ENCODE data around the gene NEFH. TPM values are rescaled to one million over a fixed set of nuclear protein-coding genes. Genes with fewer than 3 reads are reported as not detected.
"Not testable (repeated sequence)": the region's sequence is repeated elsewhere in the genome, so short reads cannot be mapped to it uniquely, and the experiment has no call there.

NEFH gene, protein sequence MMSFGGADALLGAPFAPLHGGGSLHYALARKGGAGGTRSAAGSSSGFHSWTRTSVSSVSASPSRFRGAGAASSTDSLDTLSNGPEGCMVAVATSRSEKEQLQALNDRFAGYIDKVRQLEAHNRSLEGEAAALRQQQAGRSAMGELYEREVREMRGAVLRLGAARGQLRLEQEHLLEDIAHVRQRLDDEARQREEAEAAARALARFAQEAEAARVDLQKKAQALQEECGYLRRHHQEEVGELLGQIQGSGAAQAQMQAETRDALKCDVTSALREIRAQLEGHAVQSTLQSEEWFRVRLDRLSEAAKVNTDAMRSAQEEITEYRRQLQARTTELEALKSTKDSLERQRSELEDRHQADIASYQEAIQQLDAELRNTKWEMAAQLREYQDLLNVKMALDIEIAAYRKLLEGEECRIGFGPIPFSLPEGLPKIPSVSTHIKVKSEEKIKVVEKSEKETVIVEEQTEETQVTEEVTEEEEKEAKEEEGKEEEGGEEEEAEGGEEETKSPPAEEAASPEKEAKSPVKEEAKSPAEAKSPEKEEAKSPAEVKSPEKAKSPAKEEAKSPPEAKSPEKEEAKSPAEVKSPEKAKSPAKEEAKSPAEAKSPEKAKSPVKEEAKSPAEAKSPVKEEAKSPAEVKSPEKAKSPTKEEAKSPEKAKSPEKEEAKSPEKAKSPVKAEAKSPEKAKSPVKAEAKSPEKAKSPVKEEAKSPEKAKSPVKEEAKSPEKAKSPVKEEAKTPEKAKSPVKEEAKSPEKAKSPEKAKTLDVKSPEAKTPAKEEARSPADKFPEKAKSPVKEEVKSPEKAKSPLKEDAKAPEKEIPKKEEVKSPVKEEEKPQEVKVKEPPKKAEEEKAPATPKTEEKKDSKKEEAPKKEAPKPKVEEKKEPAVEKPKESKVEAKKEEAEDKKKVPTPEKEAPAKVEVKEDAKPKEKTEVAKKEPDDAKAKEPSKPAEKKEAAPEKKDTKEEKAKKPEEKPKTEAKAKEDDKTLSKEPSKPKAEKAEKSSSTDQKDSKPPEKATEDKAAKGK
- not detected in 2 replicates for total RNA-seq (2014; rRNA removed; shearing (Covaris generic); ENCODE audit: low replicate concordance)

DNA sequence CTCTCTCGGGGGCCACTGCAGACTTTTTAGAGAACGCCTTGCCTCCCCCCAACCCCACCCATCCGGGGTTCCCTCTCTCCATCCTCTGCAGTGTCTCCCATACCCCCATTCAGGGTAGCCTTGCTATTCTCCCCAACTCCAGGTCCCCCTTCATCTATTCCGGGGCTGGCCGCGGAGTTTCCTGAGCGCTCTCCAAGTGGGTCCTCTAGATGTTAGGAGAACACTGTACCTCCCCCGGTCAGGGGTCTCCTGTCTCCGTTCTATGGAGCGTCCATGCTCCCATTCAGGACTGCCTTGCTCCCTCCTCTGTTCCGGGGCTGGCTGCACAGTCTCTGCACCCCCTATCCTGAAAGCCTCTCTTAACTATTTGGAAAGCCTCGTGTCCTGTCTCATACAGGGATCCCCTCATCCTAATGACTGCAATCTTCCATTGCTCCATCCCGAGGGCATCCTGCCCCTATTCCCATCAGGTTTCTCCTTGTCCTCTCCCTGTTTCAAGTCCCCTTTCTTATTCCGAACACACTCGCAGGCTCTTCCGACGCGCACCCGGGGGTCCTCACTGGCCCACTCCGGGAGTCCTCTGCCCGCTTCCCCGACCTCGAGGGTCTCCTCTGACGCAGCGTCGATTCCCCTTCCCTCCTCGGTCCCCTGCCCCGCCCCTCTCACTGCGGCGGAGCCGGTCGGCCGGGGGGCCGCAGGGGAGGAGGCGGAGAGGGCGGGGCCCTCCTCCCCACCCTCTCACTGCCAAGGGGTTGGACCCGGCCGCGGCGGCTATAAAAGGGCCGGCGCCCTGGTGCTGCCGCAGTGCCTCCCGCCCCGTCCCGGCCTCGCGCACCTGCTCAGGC lies at the start of gene NEFH:
TSS of gene NEFH (plus strand) at position 802 of the 845 bp plus-strand sequence. CDS start 45 bp downstream, outside the sequence.
- H3K27me3 ChIP-seq = peaks cover 36% of the 10 kb centered on the region
- no peaks in the 10 kb centered on the region for H3K36me3 ChIP-seq
- no peak for DNase-seq
- no peak within 1 kb of the TSS for H3K4me3 ChIP-seq
- H3K9me3 ChIP-seq = no peaks in the 10 kb centered on the region

DNA sequence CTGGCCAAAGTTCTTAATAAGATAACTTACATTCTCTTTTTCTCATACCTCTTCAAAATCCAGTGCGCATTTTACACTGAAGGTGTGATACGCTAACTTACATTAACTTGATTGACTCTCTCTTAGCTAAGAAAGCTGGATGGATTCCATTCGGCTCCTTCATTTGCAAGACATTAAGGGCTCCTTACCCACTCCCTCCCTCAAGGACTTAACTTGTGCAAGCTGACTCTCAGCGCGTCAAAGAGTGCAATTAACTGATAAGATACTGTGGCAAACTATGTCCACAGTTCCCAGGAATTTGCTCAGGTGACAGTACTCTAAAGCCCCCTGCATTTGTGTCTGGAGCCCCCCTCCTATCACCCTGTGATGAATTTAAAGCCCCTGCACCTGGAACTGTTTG lies 48.0 kb upstream of the NEFH start:
- no peak for DNase-seq
- H3K9me3 ChIP-seq = no peaks in the 10 kb centered on the region
- H3K36me3 ChIP-seq = no peaks in the 10 kb centered on the region
- peaks cover 41% of the 10 kb centered on the region for H3K27me3 ChIP-seq
- H3K4me3 ChIP-seq = no peak overlapping the region

DNA sequence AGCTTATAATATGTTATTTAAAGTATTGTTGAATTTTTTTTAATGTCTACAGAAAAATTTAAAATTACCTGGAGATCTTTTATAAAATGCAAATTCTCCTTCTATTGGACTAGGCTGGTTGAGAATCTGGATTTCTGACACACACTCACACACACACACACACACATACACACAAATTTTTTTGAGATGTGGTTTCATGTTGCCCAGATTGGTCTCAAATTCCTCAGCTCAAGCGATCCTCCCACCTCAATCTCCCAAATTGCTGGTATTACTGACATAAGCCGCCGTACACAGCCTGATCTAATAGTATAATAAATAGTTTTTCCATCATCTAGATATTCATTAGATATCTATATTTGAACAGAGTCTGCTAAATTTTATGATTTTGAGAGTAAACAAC lies 46.2 kb upstream of the NEFH start:
- H3K27me3 ChIP-seq = peaks cover 41% of the 10 kb centered on the region

DNA sequence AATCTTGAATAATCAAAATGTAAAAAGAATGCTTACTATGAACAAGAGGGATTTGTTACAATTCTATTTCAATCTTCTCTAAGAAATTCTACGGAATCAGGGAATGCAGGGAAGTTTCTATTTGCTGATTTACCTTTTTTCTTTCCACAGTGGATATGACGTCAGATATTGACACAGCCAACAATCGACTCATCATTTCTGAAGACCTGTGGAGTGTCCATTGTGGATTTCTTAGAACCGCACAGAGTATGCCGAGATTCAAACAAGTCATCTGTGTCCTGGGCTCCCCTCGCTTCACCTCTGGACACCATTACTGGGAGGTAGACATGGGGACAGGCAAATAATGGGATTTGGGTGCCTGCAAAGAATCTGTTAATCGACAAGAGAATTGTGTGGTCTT lies 45.7 kb upstream of the NEFH start:
- Histone ChIP-seq H3K9me3 (no peaks in the 10 kb centered on the region), H3K27me3 (peaks cover 41% of the 10 kb centered on the region), H3K4me3 (no peak overlapping the region)

More for the DNA sequence above, 46.2 kb upstream of the NEFH start:
- no peak for DNase-seq
- no peaks in the 10 kb centered on the region for H3K36me3 ChIP-seq
- no peaks in the 10 kb centered on the region for H3K9me3 ChIP-seq
- H3K4me3 ChIP-seq = no peak overlapping the region

DNA sequence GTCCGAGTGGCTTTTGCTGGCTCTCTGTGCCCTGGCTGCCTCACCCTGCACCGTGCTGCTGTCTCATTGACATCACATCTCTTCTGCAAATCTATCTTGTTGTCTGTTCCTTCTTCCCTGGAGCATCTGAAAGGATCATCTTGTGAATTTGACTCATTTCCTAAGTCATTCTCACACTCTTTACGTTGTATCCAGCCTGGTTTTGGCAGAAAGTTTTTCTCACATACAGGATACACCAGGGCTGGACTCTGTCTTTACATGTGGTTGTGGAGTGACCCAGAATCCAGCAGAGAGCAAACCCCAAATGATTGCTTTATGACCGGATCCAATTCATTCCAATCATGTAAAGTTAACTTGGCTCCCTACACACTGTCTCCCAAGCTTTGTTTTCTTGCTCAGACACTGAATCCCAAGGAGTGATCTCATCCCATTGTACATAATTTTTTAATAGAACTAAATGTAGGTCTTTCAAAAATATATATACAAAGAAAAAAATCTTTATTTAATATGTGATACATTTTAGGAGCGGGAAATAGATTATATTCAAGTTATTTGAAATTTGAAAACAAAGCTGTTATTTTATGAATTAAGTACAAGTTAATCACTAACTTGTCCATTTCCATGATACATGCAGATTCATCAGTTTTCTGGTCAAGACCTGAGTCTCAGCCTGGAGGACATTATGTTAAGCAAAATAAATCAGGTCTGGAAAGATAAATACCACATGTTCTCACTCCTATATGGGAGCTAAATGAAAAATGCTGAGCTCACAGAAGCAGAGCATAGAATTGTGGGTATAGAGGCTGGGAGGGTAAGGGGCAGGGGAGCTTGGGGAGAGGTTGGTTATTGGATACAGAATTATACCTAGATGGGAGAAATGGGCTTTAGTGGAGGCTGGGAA lies 44.5 kb upstream of the NEFH start:
- no peaks in the 10 kb centered on the region for H3K36me3 ChIP-seq
- H3K27me3 ChIP-seq = peaks cover 34% of the 10 kb centered on the region
- no peak overlapping the region for H3K4me3 ChIP-seq

More for the DNA sequence above, 45.7 kb upstream of the NEFH start:
- no peaks in the 10 kb centered on the region for H3K36me3 ChIP-seq
- DNase-seq = no peak

DNA sequence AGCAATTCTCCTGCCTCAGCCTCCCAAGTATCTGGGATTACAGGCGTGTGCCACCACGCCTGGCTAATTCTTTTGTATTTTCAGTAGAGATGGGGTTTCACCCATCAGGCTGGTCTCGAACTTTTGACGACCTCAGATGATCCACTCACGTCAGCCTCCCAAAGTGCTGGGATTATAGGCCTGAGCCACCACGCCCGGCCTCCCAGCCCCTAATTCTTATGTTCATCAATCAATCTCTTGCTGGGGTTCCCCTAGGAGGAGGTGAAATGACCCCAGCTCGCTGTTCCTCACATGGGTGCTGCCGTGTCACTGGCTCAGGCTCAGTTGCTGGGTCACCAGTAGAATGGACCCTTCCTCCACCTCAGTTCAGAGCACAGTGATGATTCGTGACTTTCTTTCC lies 41.7 kb upstream of the NEFH start, which contains the start of gene RFPL1:
TSS of gene RFPL1 (plus strand) at position 301 of the 400 bp plus-strand sequence.
- not testable (repeated sequence) for DNase-seq, H3K9me3 ChIP-seq, H3K36me3 ChIP-seq, H3K4me3 ChIP-seq
- peaks cover 19% of the 10 kb centered on the region for H3K27me3 ChIP-seq

More for the DNA sequence above, 44.5 kb upstream of the NEFH start:
- H3K9me3 ChIP-seq = no peaks in the 10 kb centered on the region
- no peak for DNase-seq

DNA sequence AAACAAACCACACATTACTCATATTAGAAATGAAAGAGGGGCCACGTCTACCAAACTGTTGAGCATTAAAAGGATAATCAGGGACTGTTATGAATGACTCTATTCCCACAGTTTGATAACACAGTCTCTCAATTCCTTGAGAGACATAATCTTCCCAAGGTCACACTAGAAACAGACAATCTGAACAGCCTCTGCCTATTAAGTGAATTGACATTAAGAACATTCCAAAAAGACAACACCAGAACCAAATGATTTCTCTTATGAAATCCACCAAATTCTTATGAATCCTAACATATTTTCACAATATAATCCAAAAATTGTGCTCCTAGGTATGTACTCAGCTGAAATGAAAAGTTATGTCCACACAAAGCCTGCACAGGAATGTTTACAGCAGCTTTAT lies 37.0 kb upstream of the NEFH start:
- no peak for DNase-seq
- no peaks in the 10 kb centered on the region for H3K9me3 ChIP-seq
- H3K27me3 ChIP-seq = no peaks in the 10 kb centered on the region; the same call in 1 of the 2 replicates

DNA sequence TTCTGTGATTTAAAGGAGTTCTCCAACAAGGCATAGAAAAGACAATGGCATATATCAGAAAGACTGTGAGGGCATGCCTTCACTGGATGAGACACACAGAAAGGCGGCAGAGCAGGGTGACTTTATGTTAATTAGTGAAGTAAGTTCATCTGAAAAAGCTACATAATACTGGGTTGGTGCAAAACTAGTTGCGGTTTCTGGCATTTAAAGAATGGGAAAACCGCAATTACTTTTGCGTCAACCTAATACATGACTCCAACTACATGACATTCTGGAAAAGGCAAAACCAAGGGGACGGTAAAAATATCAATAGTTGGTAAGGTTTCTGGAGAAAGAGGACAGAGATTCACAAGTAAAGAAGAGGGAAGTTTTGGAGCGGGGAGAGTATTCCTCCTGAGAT lies 36.6 kb upstream of the NEFH start:
- Histone ChIP-seq H3K27me3 (no peaks in the 10 kb centered on the region; the same call in 1 of the 2 replicates), H3K9me3 (no peaks in the 10 kb centered on the region), H3K4me3 (no peak overlapping the region), H3K36me3 (no peaks in the 10 kb centered on the region)
- DNase-seq = no peak

More for the DNA sequence above, 37.0 kb upstream of the NEFH start:
- H3K36me3 ChIP-seq = no peaks in the 10 kb centered on the region
- H3K4me3 ChIP-seq = no peak overlapping the region

DNA sequence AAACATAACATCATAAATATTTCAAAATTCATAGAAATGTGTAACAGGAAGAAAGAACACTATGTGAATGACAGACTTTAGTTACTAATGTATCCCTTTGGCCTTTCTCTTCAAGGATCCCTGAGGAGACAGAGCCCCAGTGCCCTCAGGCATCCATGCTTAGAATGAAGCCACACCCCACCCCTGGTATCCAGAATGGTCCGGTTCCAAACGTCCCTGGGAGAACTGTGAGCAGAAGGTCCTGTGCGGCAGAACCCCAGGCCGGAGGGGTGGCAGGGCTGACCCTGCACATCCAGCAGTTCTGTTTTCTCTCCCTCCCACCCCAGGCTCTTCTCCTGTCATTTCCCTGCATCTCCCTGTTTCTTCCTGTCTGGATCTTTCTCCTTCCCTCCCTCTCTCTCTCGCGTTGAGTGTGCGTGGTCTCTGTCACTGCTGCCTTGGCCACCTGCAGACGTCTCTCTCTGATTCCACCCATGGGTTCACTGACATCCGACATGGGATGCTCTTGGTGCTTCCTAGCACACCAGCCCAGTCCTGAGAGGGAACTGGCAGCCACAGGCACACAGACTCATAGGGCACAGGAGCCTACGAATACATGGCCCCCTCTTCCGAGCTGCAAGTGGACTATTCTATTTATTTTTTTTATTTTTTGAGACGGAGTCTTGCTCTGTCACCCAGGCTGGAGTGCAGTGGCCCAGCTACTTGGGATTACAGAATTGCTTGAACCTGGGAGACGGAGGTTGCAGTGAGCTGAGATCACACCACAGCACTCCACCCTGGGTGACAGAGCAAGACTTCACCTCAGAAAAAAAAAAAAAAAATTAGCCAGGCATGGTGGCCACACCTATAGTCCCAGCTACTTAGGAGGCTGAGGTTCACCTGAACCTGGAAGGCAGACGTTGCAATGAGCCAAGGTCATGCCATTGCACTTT lies 35.9 kb upstream of the NEFH start:
- no peaks in the 10 kb centered on the region; the same call in 1 of the 2 replicates for H3K27me3 ChIP-seq
- no peaks in the 10 kb centered on the region for H3K36me3 ChIP-seq

DNA sequence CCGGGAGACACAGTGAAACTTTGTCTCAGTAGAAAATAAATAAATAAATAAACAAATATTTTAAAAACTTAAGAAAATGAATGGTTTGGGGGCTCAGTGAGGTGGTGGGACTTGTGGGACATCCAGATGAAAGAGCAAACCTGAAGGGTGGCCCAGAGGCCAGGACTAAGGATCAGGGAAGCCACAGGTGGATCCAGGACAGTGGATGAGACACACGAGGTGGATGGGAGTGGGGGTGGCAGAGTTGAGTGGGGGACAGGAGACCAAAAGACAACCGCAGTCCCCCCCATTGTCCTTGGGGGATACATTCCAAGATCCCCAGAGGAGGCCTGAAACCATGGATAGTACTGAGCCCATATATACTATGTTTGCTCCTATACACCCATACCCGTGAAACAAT lies 34.5 kb upstream of the NEFH start:
- Histone ChIP-seq H3K4me3 (no peak overlapping the region), H3K36me3 (no peaks in the 10 kb centered on the region), H3K27me3 (no peaks in the 10 kb centered on the region; the same call in 1 of the 2 replicates), H3K9me3 (no peaks in the 10 kb centered on the region)
- DNase-seq = no peak

More for the DNA sequence above, 35.9 kb upstream of the NEFH start:
- no peak overlapping the region for H3K4me3 ChIP-seq
- no peaks in the 10 kb centered on the region for H3K9me3 ChIP-seq
- DNase-seq = no peak

DNA sequence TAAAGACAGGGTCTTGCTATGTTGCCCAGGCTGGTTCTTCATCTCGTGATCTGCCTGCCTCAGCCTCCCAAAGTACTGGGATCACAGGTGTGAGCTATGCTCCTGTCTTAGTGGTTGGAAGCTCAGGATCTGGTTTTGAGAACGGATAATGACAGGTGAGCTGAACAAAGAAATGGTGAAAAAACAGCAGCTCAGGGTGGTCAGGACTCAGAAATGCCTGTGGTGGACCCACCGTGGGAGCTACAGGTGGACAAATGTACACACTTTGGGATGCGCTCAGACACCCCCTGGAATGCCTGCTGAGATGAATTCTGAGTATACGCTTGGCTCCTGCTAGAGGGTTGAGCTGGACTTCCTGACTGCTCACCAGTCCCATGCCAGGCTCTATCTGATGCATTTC lies 32.1 kb upstream of the NEFH start:
- Histone ChIP-seq H3K9me3 (no peaks in the 10 kb centered on the region), H3K4me3 (no peak overlapping the region), H3K36me3 (no peaks in the 10 kb centered on the region), H3K27me3 (no peaks in the 10 kb centered on the region; the same call in 1 of the 2 replicates)
- DNase-seq = no peak

DNA sequence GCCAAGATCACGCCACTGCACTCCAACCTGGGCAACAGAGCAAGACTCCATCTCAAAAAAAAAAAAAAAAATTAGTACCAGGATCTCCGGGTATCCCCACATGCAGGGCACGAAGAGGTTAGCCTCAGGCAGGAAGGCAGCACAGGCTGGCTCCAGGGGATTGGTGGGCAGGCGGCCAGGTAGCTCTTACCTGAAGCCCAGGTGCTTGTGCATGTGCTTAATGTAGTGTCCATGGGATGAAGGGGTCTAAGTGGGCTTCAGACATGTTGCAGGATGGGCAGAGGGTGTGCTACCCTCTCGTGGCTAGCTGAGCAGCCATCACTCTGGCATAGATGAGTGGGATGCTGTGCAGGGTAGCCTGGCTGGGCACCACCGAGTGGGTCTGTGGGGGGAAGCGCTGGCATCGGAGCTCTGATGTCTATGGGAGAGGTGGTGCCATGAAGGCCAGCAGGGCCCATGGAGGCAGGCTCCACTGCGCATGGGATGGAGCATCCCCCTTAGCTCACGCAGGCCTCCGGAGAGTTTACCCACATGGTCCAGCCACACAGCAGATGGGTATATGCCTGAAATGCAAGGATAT lies 30.6 kb upstream of the NEFH start:
- no peaks in the 10 kb centered on the region for H3K27me3 ChIP-seq
- DNase-seq = no peak
- no peaks in the 10 kb centered on the region for H3K36me3 ChIP-seq
- H3K9me3 ChIP-seq = no peaks in the 10 kb centered on the region
- no peak overlapping the region for H3K4me3 ChIP-seq

DNA sequence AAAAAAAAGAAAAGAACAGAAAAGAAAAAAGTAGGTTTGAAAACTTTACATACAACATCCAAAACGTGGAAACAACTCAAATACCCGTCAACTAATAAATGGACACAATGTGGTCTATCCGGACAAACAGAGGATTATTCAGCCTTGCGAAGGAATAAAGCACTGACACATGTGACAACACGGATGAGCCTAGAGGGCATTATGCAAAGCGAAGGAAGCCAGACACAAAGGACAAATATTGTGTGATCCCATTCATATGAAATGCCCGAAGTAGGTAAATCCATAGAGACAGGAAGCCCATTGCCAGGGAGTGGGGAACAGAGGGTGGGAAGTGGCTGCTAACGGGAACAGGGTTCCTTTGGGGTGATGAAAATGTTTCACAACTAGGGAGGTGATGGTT lies 29.8 kb upstream of the NEFH start:
- no peaks in the 10 kb centered on the region for H3K9me3 ChIP-seq
- no peak for DNase-seq
- no peak overlapping the region for H3K4me3 ChIP-seq
- no peaks in the 10 kb centered on the region for H3K27me3 ChIP-seq
- H3K36me3 ChIP-seq = no peaks in the 10 kb centered on the region

DNA sequence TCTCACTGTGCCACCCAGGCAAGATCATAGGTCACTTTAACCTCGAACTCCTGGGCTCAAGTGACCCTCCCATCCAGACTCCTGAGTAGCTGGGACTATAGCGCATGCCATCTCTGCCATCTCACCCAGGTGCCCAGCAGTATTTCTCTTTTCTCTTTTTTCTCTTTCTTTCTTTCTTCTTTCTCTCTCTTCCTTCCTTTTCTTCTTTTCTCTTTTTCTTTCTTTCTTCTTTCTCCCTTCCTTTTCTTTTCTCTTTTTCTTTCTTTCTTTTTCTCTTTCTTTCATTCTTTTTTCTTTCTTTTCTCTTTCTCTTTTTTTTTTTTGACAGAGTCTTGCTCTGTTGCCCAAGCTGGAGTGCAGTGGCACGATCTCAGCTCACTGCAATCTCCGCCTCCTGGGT lies 28.2 kb upstream of the NEFH start:
- H3K27me3 ChIP-seq = no peaks in the 10 kb centered on the region
- no peaks in the 10 kb centered on the region for H3K9me3 ChIP-seq
- H3K36me3 ChIP-seq = no peaks in the 10 kb centered on the region
- no peak for DNase-seq
- no peak overlapping the region for H3K4me3 ChIP-seq

All from MG63 (cell line).